Endothelial cell of umbilical vein (primary cell): Measurements from ENCODE around the gene CTNS. TPM values are rescaled to one million over a fixed set of nuclear protein-coding genes. Genes with fewer than 3 reads are reported as not detected.

Source experiments
- BruUV-seq: library from RNA; stranded (reverse); fragments of 400-500 nt; replicated peaks from 2 replicates; lab custom pipeline; 2021; lab: Mats Ljungman, UMichigan
- CTCF ChIA-PET: fragments of 300-600, 350-600 bp; sonication (Branson Sonifier 250); formaldehyde crosslinking; loops from one replicate; lab custom pipeline; 2021; ENCODE audit warnings: antibody characterized with exemption, inconsistent platforms; lab: Charles Lee
- POLR2A ChIA-PET: fragments of 300-600, 350-600 bp; sonication (Branson Sonifier 250); formaldehyde crosslinking; loops from one replicate; lab custom pipeline; 2021; ENCODE audit warnings: antibody characterized with exemption, inconsistent platforms; lab: Charles Lee
- DNase-seq: peaks from one replicate; pipeline ENCODE4 v3.0.0-alpha.2; 2011; ENCODE audit warnings: low read depth, low spot score
- FAIRE-seq: peaks from 2 replicates; lab custom pipeline; 2011; peaks lifted over from hg19 to GRCh38; lab: Jason Lieb, UNC
- H2AFZ ChIP-seq: 2 replicates; pipeline ENCODE4 v1.6.0; 2012; ENCODE audit warnings: low read depth, low read length, control low read depth, inconsistent platforms
- H3K27ac ChIP-seq: 2 replicates; pipeline ENCODE4 v1.5.1; 2011; ENCODE audit warnings: low read depth, mild to moderate bottlenecking, control low read depth, low read length, moderate library complexity; ENCODE audit not compliant: insufficient read depth
- H3K27me3 ChIP-seq, 2 experiments: 2 replicates each; pipeline versions ENCODE4 v1.6.0 to v1.6.1; 2011; ENCODE audit warnings: low read length in 2 of 2, mixed read lengths in 1 of 2; ENCODE audit not compliant: control insufficient read depth in 2 of 2, insufficient read depth in 2 of 2
- H3K36me3 ChIP-seq, 2 experiments: 2 replicates in 1 of 2; 3 replicates in 1 of 2; pipeline ENCODE4 v1.5.1; 2011; ENCODE audit warnings: low read length in 2 of 2, mild to moderate bottlenecking in 1 of 2, moderate library complexity in 1 of 2; ENCODE audit not compliant: control insufficient read depth in 2 of 2, insufficient read depth in 2 of 2; ENCODE audit errors: extremely low read depth in 1 of 2
- H3K4me1 ChIP-seq: 3 replicates; pipeline ENCODE4 v1.5.1; 2011; ENCODE audit warnings: mild to moderate bottlenecking, low read length; ENCODE audit not compliant: control insufficient read depth, insufficient read depth; ENCODE audit errors: extremely low read depth
- H3K4me2 ChIP-seq: 2 replicates; pipeline ENCODE4 v1.6.1; 2011; ENCODE audit warnings: low read length, control low read depth, mixed read lengths; ENCODE audit not compliant: insufficient read depth
- H3K4me3 ChIP-seq, 3 experiments: fragments of 200-600 bp in 1 of 3; sonication (generic), shearing (Covaris generic) in 1 of 3; replicated peaks in 1 of 3; 2 replicates each; pipeline ENCODE4 v1.5.1; 2011 to 2016; ENCODE audit warnings: control low read depth in 3 of 3, low read length in 3 of 3, mild to moderate bottlenecking in 2 of 3, inconsistent platforms in 1 of 3, low read depth in 1 of 3, moderate library complexity in 1 of 3; ENCODE audit not compliant: insufficient read depth in 1 of 3
- H3K79me2 ChIP-seq: 2 replicates; pipeline ENCODE4 v1.6.0; 2012; ENCODE audit warnings: low read length, inconsistent platforms; ENCODE audit not compliant: control insufficient read depth, insufficient read depth
- H3K9ac ChIP-seq: replicated peaks from 2 replicates; pipeline ENCODE3; 2011; ENCODE audit warnings: low read length, control low read depth; ENCODE audit not compliant: insufficient read depth; ENCODE audit errors: extremely low read depth
- H3K9me1 ChIP-seq: replicated peaks from 3 replicates; pipeline ENCODE4 v1.6.0; 2011; ENCODE audit warnings: mild to moderate bottlenecking, low read length; ENCODE audit not compliant: control insufficient read depth, insufficient read depth; ENCODE audit errors: extremely low read depth
- H3K9me3 ChIP-seq: replicated peaks from 2 replicates; pipeline ENCODE4 v1.5.1; 2012; ENCODE audit warnings: low read length, inconsistent platforms; ENCODE audit not compliant: control insufficient read depth, insufficient read depth
- H4K20me1 ChIP-seq: replicated peaks from 2 replicates; pipeline ENCODE3; 2011; ENCODE audit warnings: mild to moderate bottlenecking, low read length; ENCODE audit not compliant: control insufficient read depth, insufficient read depth; ENCODE audit errors: extremely low read depth
- CTCF ChIP-seq, 2 donors: IDR thresholded peaks; 1 replicate in 1 of 2; 2 replicates in 1 of 2; pipeline ENCODE4 v1.5.1; 2011; ENCODE audit warnings: low read length in 2 of 2, mild to moderate bottlenecking in 2 of 2, moderate library complexity in 2 of 2, control low read depth in 1 of 2, inconsistent platforms in 1 of 2, low read depth in 1 of 2; ENCODE audit not compliant: insufficient read depth in 1 of 2; ENCODE audit errors: extremely low read depth in 1 of 2
- EZH2 ChIP-seq: IDR thresholded peaks from 2 replicates; pipeline ENCODE4 v1.6.1; 2012; ENCODE audit warnings: borderline replicate concordance, low read depth, mild to moderate bottlenecking, moderate library complexity, low read length, inconsistent platforms; ENCODE audit not compliant: severe bottlenecking
- FOS ChIP-seq: IDR thresholded peaks from 2 replicates; pipeline ENCODE4 v1.6.1; 2011; ENCODE audit warnings: mild to moderate bottlenecking, low read length, moderate library complexity, borderline replicate concordance; ENCODE audit not compliant: insufficient read depth
- GATA2 ChIP-seq: IDR thresholded peaks from 2 replicates; pipeline ENCODE4 v1.7.0; 2011; ENCODE audit warnings: low read depth, mild to moderate bottlenecking, moderate library complexity, mixed read lengths, low read length; ENCODE audit not compliant: insufficient read length, insufficient read depth
- JUN ChIP-seq: IDR thresholded peaks from 2 replicates; pipeline ENCODE4 v1.6.1; 2011; ENCODE audit warnings: borderline replicate concordance, low read depth; ENCODE audit not compliant: insufficient read length, insufficient read depth
- MYC ChIP-seq: IDR thresholded peaks from one replicate; pipeline ENCODE4 v1.6.1; 2011; ENCODE audit warnings: mild to moderate bottlenecking, low read depth, low read length
- POLR2A ChIP-seq: IDR thresholded peaks from 2 replicates; pipeline ENCODE4 v1.6.1; 2012; ENCODE audit warnings: low read depth, mild to moderate bottlenecking, control low read depth, low read length
- POLR2AphosphoS5 ChIP-seq: IDR thresholded peaks from 2 replicates; pipeline ENCODE4 v1.6.1; 2012; ENCODE audit warnings: low read depth, mild to moderate bottlenecking, control low read depth, low read length, moderate library complexity; ENCODE audit not compliant: insufficient read depth
- dilution Hi-C: fragments of 300-500 bp; cut with MboI; formaldehyde crosslinking; loops from one replicate; pipeline ENCODE4 v1.15.0; 2019; ENCODE audit warnings: low sequenced_read_pairs; ENCODE audit not compliant: extremely low pct_ligation_motif_present
- intact Hi-C: fragments of 100-400 bp; cut with micrococcal nuclease; formaldehyde crosslinking; loops from one replicate; pipeline ENCODE4 v1.10.0; 2022
- polyA plus RNA-seq, 4 experiments: library from polyadenylated mRNA; depleted of rRNA in 3 of 4; stranded (reverse) in 3 of 4; unstranded in 1 of 4; fragments of >200 nt; gene quantifications; 2 replicates each; pipeline versions ENCODE4 v1.2.1 to v1.2.3, GENCODE V29; 2011 to 2012; ENCODE audit warnings: missing spikeins in 1 of 4
- total RNA-seq: library from RNA; stranded (reverse); gene quantifications from 2 replicates; pipeline ENCODE4 v1.2.3, GENCODE V29; 2021
- TF ChIP-seq, protein P1 (sequence below): IDR thresholded peaks from 2 replicates; pipeline ENCODE4 v1.6.1; 2011; ENCODE audit not compliant: insufficient read depth, insufficient read length

CTNS gene
- total and polyA plus RNA-seq, 2 donors (not counting 3 experiments of a cell fraction or from before 2014, with no cell fraction given): 17.9 to 25.9 TPM

GRCh38 chr17:3647769-3648555 is 11.4 kb downstream of the CTNS start:
- POLR2A ChIA-PET: interaction anchor here (1.2 kb wide), 1 partner anchor 12 kb away, joined by 3 read pairs; the partner anchor contains the start of genes CTNS and SHPK
- Histone ChIP-seq H3K79me2 (no peaks in the 10 kb centered on the region), H3K4me3 (no peak overlapping the region), H3K36me3 (peaks cover 2 to 4% of the 10 kb centered on the region in 2 experiments), H3K4me1 (no peaks in the 10 kb centered on the region), H2AFZ (no peak overlapping the region), H3K9ac (no peak overlapping the region), H3K4me2 (no peak overlapping the region), H3K27me3 (no peaks in the 10 kb centered on the region), H3K9me3 (no peaks in the 10 kb centered on the region), H4K20me1 (no peaks in the 10 kb centered on the region), H3K9me1 (no peaks in the 10 kb centered on the region), H3K27ac (no peak overlapping the region)
- dilution Hi-C loops: no loop called here
- DNase-seq: peak; percentile 47
- CTCF ChIA-PET: interaction anchor here (0.8 to 7.4 kb wide), 7 partner anchors 12 to 821 kb away, joined by 3 to 76 read pairs (median 5); partner anchors contain the start of genes CTNS and SHPK
- no TSS peak for BruUV-seq
- intact Hi-C loops: loop anchor here (1.0 to 5.0 kb wide), 2 partner anchors 113 to 821 kb away; no protein-coding TSS in a partner anchor
- FAIRE-seq: peak; percentile 79
- TF ChIP-seq POLR2A (no peak), CTCF (IDR thresholded peaks at IDR 0.05; ENCODE audit: extremely low read depth in 1 of 2, insufficient read depth in 1 of 2, low read depth in 1 of 2, low read length in 2 of 2) (peak; percentile 45 to 70)

DNA sequence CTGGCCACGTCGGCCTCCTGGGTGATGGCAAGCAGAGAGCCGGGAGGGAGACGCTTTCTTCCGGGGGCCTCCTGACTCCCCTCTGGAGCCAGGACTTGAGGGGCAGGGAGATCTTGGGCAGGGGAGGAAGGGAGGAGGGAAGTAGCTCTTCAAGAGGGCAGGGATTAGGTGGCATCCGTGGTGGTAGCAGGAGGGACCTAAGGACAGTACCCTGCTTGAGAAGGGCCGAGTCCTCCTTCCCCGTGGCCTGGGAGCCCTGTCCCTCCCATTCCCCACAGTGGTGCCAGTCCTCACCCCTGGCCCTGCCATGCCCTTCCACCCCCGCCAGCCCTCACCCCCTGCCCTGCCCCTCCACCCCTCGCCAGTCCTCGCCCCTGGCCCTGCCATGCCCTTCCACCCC is 19.2 kb downstream of the CTNS start:
- intact Hi-C loops (no loop called here), dilution Hi-C loops (no loop called here)
- Histone ChIP-seq H3K9me3 (no peaks in the 10 kb centered on the region), H3K4me1 (peaks cover 6% of the 10 kb centered on the region), H3K4me3 (no peak overlapping the region), H3K36me3 (no peaks in the 10 kb centered on the region), H3K9ac (no peak overlapping the region), H3K4me2 (no peak overlapping the region), H2AFZ (no peak overlapping the region), H3K27ac (no peak overlapping the region), H3K79me2 (no peaks in the 10 kb centered on the region), H3K27me3 (no peaks in the 10 kb centered on the region), H3K9me1 (no peaks in the 10 kb centered on the region), H4K20me1 (no peaks in the 10 kb centered on the region)
- TF ChIP-seq POLR2AphosphoS5: no peak
- TF ChIP-seq JUN: no peak
- no peak for TF ChIP-seq POLR2A
- TF ChIP-seq CTCF (IDR thresholded peaks at IDR 0.05; ENCODE audit: extremely low read depth in 1 of 2, insufficient read depth in 1 of 2, low read depth in 1 of 2, low read length in 2 of 2): no peak
- no peak for TF ChIP-seq GATA2
- TF ChIP-seq FOS: no peak
- TF ChIP-seq EZH2: no peak
- TF ChIP-seq, protein P1, sequence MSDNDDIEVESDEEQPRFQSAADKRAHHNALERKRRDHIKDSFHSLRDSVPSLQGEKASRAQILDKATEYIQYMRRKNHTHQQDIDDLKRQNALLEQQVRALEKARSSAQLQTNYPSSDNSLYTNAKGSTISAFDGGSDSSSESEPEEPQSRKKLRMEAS: no peak
- TF ChIP-seq MYC: no peak
- ChIA-PET POLR2A (no interaction called here), CTCF (no interaction called here)
- no TSS peak for BruUV-seq
- DNase-seq (no peak), FAIRE-seq (no peak)
